GM18507 (cell line): Measurements from ENCODE around the gene CC2D1A.
A peak's percentile ranks its signal among the peaks of the same experiment; 100 is the strongest.

ENCODE experiments used
- DNase-seq: peaks from one replicate; pipeline ENCODE4 v3.0.0; 2011; ENCODE audit warnings: low read depth; ENCODE audit not compliant: insufficient read length; ENCODE audit errors: extremely low spot score
- FAIRE-seq: peaks from 2 replicates; lab custom pipeline; 2011; peaks lifted over from hg19 to GRCh38; lab: Jason Lieb, UNC

The CC2D1A gene

GRCh38 chr19:13875824-13876223, 30.2 kb upstream of the CC2D1A start:
- no peak for FAIRE-seq
- DNase-seq: no peak

DNA sequence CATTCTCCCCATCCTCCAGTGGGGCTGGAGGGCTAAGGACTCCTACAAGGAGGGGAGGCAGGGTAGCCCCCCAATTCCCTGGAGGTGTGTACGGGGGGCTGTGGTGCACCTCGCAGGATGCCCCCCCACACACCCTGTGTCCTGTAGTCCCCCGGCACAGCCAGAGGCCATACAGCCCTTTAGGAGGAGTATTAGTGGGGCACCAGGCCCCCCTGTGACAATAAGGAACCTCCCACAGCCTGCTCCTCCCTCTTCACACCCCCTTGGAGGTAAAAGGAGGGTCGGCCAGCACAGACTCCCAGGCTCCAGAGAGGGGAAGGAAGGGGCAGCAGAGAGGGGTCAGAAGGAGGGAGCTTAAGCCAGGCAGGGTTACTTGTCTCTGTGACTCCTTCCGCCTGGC, 29.2 kb upstream of the CC2D1A start, which contains the start of gene NANOS3:
TSS of gene NANOS3 (plus strand) at position 301 of the 400 bp plus-strand sequence. CDS start 115 bp downstream, outside the sequence.
- no peak for FAIRE-seq
- no peak for DNase-seq

DNA sequence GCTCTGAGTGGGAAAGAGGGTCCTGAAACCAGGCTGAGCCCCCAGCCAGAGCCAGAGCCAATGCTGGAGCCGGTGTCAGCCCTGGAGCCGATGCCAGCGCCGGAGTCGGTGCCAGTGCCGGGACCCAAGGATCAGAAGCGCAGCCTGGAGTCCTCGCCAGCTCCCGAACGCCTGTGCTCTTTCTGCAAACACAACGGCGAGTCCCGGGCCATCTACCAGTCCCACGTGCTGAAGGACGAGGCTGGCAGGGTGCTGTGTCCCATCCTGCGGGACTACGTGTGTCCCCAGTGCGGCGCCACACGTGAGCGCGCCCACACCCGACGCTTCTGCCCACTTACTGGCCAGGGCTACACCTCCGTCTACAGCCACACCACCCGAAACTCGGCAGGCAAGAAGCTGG, 28.7 kb upstream of the CC2D1A start:
- no peak for DNase-seq
- no peak for FAIRE-seq

DNA sequence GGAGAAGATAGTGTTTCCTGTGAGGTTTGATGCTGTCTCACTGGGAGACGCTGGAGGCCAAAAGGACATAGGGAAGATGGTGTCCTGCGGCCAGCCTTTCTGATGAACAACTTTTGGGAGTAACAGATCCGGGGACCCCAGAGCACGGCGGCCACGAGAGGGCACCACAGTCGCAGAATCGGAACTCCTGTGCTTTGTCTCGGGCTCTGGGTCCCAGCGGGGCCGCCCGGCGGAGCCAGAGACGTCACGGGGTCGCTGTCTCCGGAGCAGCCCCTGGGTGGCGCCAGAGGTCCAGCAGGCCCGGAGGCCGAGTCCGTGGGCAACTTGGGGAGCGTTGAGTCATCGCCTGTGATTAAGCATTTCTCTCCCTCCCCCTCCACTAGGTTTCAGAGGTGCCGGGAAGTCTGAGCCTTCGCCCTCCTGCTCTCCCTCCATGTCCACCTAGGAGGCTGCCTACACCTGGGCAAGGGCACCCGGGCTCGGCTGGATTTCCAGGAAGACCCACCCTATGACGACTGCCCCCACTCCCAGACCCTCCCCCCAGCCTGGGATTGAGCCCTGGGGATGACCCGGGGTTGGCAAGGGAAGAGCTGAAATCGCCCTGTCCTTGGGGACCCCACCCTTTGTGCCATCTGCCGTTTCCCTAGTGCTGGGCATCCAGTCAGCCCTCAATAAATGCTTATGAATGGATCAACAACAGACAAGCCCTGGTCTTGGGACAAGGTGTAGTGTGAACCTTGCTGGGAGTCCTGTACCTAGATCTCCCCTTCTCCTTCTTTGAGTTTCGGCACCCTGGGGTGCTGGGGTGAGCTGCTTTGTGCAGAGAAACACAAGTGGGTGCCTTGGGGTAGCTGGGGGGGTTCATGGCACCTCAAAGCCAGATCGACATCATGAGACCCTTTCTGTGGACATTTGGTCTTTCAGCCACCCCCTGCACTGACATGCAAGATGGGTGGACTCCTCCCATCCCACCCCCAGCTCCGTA, 25.6 kb upstream of the CC2D1A start:
- DNase-seq (peak; percentile 97), FAIRE-seq (peak; percentile 99)

DNA sequence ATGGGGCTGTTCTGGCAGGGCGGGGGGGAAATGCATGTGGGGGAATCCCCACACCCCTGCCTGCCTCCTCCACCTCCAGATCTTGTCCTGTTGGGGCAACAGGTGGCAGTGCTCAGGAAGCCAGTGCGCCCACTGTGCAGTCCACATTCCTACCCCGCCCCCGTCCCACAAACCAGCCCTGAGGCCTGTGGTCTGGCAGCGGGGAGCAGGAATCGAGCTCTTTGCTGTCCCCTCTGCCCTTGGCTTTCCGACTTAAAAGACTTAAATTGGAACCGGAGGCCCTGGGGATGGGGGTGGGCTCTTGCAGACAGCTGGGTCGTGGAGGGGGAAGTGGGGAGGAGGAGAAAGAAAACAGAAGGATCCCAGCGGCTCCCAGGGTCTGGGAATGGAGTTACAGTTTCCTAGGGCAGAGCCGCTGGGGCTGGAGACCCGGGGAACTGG, 24.7 kb upstream of the CC2D1A start:
- peak; percentile 24 for FAIRE-seq
- DNase-seq: no peak

- DNase-seq: no peak
- FAIRE-seq: peak; percentile 75
Observed at GRCh38 chr19:13881692-13882418, 24.1 kb upstream of the CC2D1A start.

DNA sequence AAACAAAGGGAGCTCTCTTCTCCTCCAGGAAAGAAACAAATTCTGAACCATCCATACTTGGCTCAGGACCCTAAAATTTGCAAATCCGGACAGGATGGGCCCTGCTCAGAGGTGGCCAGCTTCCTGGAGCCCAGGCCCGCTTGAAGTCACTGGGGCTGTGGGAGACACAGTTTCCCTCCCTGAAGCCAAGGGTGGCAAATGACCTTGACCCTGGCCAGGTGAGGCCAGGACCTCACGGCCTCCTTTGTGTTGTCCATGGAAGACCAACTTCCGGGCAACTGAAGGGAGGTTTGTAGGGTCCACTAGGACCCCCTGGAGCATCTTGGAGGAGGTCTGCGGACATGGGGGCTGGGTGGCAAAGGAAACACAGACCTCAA, 23.6 kb upstream of the CC2D1A start:
- FAIRE-seq (no peak), DNase-seq (no peak)

GRCh38 chr19:13882836-13883235, 23.2 kb upstream of the CC2D1A start:
- DNase-seq (no peak), FAIRE-seq (no peak)

DNA sequence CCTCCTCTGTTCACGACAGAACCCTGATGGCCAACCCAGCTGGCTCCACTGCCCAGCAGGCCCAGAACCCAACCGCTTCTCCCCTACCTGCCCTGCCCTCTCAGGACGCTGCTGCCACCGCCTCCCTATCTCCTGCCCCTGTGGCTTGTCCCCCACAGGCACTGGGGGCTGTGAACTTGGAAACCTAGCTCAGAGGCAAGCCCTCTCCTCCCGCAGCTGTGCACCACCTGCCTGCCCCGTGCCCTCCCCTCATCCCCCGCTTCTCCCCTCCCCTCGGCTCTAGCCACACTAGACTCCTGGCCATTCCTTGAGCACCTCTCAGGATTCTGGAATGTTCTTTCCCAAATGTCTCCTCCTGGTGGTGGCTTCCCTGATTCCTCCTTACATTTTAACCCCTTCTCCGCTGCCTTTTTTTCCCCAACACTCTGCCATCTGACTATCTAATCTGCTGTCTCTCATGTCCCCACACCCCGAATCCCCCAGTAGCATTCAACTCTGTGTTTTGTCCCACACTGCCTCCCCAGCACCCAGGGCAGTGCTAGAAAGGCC, 22.4 kb upstream of the CC2D1A start:
- DNase-seq (no peak), FAIRE-seq (no peak)

- DNase-seq: no peak
- FAIRE-seq: no peak
Observed at GRCh38 chr19:13884726-13885591, 21.0 kb upstream of the CC2D1A start.

GRCh38 chr19:13885826-13886365, 20.1 kb upstream of the CC2D1A start:
- no peak for FAIRE-seq
- no peak for DNase-seq

GRCh38 chr19:13887018-13887436, 19.0 kb upstream of the CC2D1A start:
- DNase-seq: no peak
- FAIRE-seq: no peak

- FAIRE-seq: no peak
- no peak for DNase-seq
Observed at GRCh38 chr19:13887517-13887916, 18.5 kb upstream of the CC2D1A start.

DNA sequence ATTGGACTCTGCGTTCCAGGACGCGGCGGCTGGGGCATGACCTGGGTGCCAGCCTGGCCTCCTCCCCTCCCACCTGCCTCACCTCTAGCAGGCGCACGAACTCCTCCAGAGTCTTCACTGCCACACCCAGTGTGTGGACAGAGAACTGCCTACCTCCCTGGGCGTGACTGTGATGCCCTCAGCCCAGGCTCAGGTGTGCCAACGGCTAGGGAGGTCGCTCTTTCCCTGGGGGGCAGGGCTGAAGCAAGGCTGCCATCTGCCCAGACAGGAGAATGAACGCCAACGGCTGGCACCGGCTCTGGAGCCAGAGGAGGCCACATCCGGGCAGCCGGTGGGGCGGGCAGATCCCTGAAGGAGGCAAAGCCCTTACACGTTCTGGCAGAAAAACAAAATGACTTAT, 17.7 kb upstream of the CC2D1A start:
- DNase-seq: no peak
- FAIRE-seq: no peak

DNA sequence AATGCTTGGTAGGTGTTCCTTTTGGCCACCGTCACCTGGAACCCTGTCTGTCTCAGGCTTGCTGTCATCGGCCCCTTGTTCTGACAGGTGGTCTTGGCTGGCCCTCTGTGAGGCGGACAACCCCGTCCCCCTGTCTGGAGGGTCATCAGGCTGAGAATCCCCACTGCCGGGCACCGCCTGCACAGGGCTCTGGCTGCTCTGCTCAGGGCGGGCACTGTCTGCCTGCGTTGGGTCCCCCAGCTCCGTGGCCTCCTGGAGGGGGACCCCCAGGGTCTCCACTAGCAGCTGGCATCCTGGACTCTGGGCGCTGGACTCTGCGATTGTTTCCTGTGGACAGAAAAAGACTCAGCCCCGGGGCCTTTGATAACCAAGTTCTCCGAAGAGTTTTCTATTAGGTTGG, 15.9 kb upstream of the CC2D1A start:
- no peak for FAIRE-seq
- no peak for DNase-seq

DNA sequence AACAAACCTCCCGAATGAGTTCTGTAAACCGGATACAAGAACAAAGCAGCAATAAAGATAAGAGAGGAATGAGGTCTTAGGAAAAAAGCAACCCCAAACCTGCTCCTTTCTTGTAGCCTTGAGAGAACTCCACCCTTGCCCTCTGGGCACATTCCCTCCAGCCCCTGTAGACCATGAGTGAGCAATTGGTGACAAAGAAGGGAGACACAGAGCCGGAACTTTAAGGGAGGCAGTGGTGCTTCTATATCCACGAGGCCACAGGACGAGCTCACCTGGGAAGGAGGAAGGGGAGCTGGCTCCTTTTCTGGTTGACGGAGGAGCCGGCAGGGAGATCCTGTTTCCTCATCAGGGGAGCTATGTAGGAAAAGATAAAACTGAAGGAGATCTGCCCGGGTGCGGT, 13.1 kb upstream of the CC2D1A start:
- no peak for FAIRE-seq

DNA sequence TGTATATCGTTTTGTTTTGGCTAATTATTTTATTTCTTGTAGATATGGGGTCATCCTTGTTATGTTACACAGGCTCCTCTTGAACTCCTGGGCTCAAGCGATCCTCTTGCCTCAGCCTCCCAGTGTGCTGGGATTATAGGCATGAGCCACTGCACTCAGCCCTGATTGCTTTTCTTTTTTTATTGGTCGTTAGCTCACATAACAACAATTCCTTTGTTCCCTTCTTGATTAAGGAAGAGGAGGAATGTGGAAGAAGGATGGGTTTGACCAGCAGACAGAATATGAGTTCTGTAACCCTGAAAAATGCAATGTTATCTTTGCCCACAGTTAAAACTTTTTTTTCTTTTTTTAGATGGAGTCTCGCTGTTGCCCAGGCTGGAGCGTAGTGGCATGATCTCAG, 11.4 kb upstream of the CC2D1A start:
- DNase-seq: no peak
- no peak for FAIRE-seq

More for the DNA sequence above, 13.1 kb upstream of the CC2D1A start:
- DNase-seq: no peak

- FAIRE-seq: no peak
- no peak for DNase-seq
Observed at GRCh38 chr19:13896227-13896626, 9.8 kb upstream of the CC2D1A start.

- DNase-seq: no peak
- no peak for FAIRE-seq
Observed at GRCh38 chr19:13899393-13899792, 6.6 kb upstream of the CC2D1A start.
